GM23338 (cell line): ENCODE data around the gene C4orf36. TPM values are rescaled to one million over a fixed set of nuclear protein-coding genes. Genes with fewer than 3 reads are reported as not detected.
A peak's percentile ranks its signal among the peaks of the same experiment; 100 is the strongest.

Experiments used
- ATAC-seq: fragments of 200-7000 bp; cut with Tn5 transposase; 3 replicates; pipeline ENCODE4 v1.9.1; 2020
- DNase-seq: peaks from one replicate; pipeline ENCODE4 v3.0.0-alpha.2; 2015; ENCODE audit warnings: low spot score
- H2AFZ ChIP-seq: fragments of 200-600 bp; sonication (generic); 2 replicates; pipeline ENCODE4 v1.8.0; 2016; ENCODE audit warnings: antibody characterized with exemption, mild to moderate bottlenecking, moderate library complexity
- H3F3A ChIP-seq: fragments of 200-600 bp; sonication (generic); replicated peaks from 2 replicates; pipeline ENCODE4 v1.8.0; 2017; ENCODE audit warnings: antibody characterized with exemption, mixed run types, low read depth
- H3K27ac ChIP-seq: fragments of 200-600 bp; sonication (generic); 2 replicates; pipeline ENCODE4 v1.6.1; 2016; ENCODE audit warnings: low read depth
- H3K27me3 ChIP-seq: fragments of 200-600 bp; sonication (generic); 2 replicates; pipeline ENCODE4 v1.8.0; 2016; ENCODE audit warnings: mild to moderate bottlenecking, mixed run types, moderate library complexity; ENCODE audit not compliant: insufficient read depth
- H3K36me3 ChIP-seq: fragments of 200-600 bp; sonication (generic); 2 replicates; pipeline ENCODE4 v1.8.0; 2016; ENCODE audit warnings: mild to moderate bottlenecking; ENCODE audit not compliant: insufficient read depth
- H3K4me1 ChIP-seq: fragments of 200-600 bp; sonication (generic); 2 replicates; pipeline ENCODE4 v1.8.0; 2016; ENCODE audit warnings: mild to moderate bottlenecking, moderate library complexity; ENCODE audit not compliant: insufficient read depth
- H3K4me2 ChIP-seq: fragments of 200-600 bp; sonication (generic); 2 replicates; pipeline ENCODE4 v1.7.1; 2017; ENCODE audit warnings: mixed run types
- H3K4me3 ChIP-seq: fragments of 200-600 bp; sonication (generic); 2 replicates; pipeline ENCODE4 v1.6.1; 2016; ENCODE audit warnings: mixed run types
- H3K79me2 ChIP-seq: fragments of 200-600 bp; sonication (generic); replicated peaks from 2 replicates; pipeline ENCODE4 v1.8.0; 2017; ENCODE audit warnings: mild to moderate bottlenecking; ENCODE audit not compliant: insufficient read depth
- H3K9me2 ChIP-seq: fragments of 200-600 bp; sonication (generic); 2 replicates; pipeline ENCODE4 v1.8.0; 2017; ENCODE audit not compliant: insufficient read depth
- H4K20me1 ChIP-seq: fragments of 200-600 bp; sonication (generic); replicated peaks from 2 replicates; pipeline ENCODE4 v1.8.0; 2017; ENCODE audit warnings: mild to moderate bottlenecking; ENCODE audit not compliant: insufficient read depth
- H3K27ac Mint-ChIP-seq: 2 replicates; pipeline ENCODE4 v1.8.0; 2020; ENCODE audit warnings: inconsistent platforms, mild to moderate bottlenecking, moderate library complexity, mixed read lengths
- H3K27me3 Mint-ChIP-seq: 3 replicates; pipeline ENCODE4 v1.8.0; 2022; ENCODE audit warnings: low read depth, mild to moderate bottlenecking, moderate library complexity, mixed read lengths, inconsistent platforms; ENCODE audit not compliant: insufficient read depth, poor library complexity
- H3K36me3 Mint-ChIP-seq: 3 replicates; pipeline ENCODE4 v1.8.0; 2021; ENCODE audit warnings: low read depth, mild to moderate bottlenecking, inconsistent platforms, moderate library complexity, mixed read lengths
- H3K4me1 Mint-ChIP-seq: 3 replicates; pipeline ENCODE4 v1.8.0; 2020; ENCODE audit warnings: mild to moderate bottlenecking, inconsistent platforms, mixed read lengths
- H3K4me3 Mint-ChIP-seq: 3 replicates; pipeline ENCODE4 v1.8.0; 2021; ENCODE audit warnings: moderate library complexity, mild to moderate bottlenecking, inconsistent platforms, mixed read lengths
- H3K9me3 Mint-ChIP-seq: 3 replicates; pipeline ENCODE4 v1.8.0; 2020; ENCODE audit warnings: moderate library complexity, mild to moderate bottlenecking, inconsistent platforms, mixed read lengths
- CREB1 ChIP-seq: fragments of 250-450 bp; sonication (Bioruptor Pico); IDR thresholded peaks from 2 replicates; pipeline ENCODE4 v1.5.0; 2020; ENCODE audit warnings: low read depth, mild to moderate bottlenecking, moderate library complexity
- CTCF ChIP-seq, 2 experiments: fragments of 200-600 bp in 1 of 2; sonication (generic) in 1 of 2; conservative IDR thresholded peaks; 2 replicates each; pipeline versions ENCODE4 v1.5.1 to v1.6.1; 2016 to 2017; ENCODE audit warnings: antibody characterized with exemption in 2 of 2, low read depth in 2 of 2, mild to moderate bottlenecking in 2 of 2, moderate library complexity in 1 of 2
- ETS1 ChIP-seq: IDR thresholded peaks from 2 replicates; pipeline ENCODE4 v1.6.1; 2016; ENCODE audit warnings: antibody characterized with exemption
- EZH2phosphoT487 ChIP-seq: fragments of 200-600 bp; sonication (generic); IDR thresholded peaks from one replicate; pipeline ENCODE4 v1.8.1; 2018; ENCODE audit warnings: antibody characterized with exemption; ENCODE audit not compliant: unreplicated experiment
- NANOG ChIP-seq: IDR thresholded peaks from 2 replicates; pipeline ENCODE4 v1.6.1; 2016; ENCODE audit warnings: antibody characterized with exemption, borderline replicate concordance
- POLR2AphosphoS5 ChIP-seq: IDR thresholded peaks from 2 replicates; pipeline ENCODE4 v1.6.1; 2016; ENCODE audit warnings: antibody characterized with exemption, low read depth
- REST ChIP-seq: IDR thresholded peaks from one replicate; pipeline ENCODE4 v1.6.1; 2018; ENCODE audit warnings: antibody characterized with exemption; ENCODE audit not compliant: unreplicated experiment
- ZNF114 ChIP-seq: fragments of 250-450 bp; sonication (Bioruptor Pico); IDR thresholded peaks from 2 replicates; pipeline ENCODE4 v1.5.0; 2020; ENCODE audit warnings: mild to moderate bottlenecking, moderate library complexity
- ZNF462 ChIP-seq: fragments of 250-450 bp; sonication (Bioruptor Pico); IDR thresholded peaks from 2 replicates; pipeline ENCODE4 v1.5.0; 2020; ENCODE audit warnings: mild to moderate bottlenecking, moderate library complexity
- polyA plus RNA-seq: library from polyadenylated mRNA; unstranded; fragments of >200 nt; fragmentation: Nextera tagmentation; extraction: Ambion mirVana; gene quantifications from 2 replicates; pipeline ENCODE4 v1.2.1, GENCODE V29; 2016
- total RNA-seq: library from RNA; depleted of rRNA; stranded (reverse); fragments of >200 nt; shearing (Covaris generic); gene quantifications from 2 replicates; pipeline ENCODE4 v1.2.3, GENCODE V29; 2014

The C4orf36 gene
- total and polyA plus RNA-seq, 2 experiments from 2014 or later: 1.1 to 1.6 TPM

GRCh38 chr4:86935853-86936733 is 43.9 kb upstream of the C4orf36 start (continued):
- TF ChIP-seq ZNF462 (CRISPR knock-in tag): no peak

GRCh38 chr4:86935566-86935852 is 43.3 kb upstream of the C4orf36 start:
- Mint-ChIP-seq H3K27ac (peak overlapping the region; percentile 96), H3K36me3 (peaks cover 7% of the 10 kb centered on the region), H3K9me3 (no peaks in the 10 kb centered on the region; the same call in 2 of the 3 replicates), H3K4me3 (peak overlapping the region; percentile 87), H3K4me1 (peaks cover 39% of the 10 kb centered on the region), H3K27me3 (peaks cover 11% of the 10 kb centered on the region)
- H4K20me1 ChIP-seq: peaks cover 10% of the 10 kb centered on the region; the same call in 1 of the 2 replicates
- H3F3A ChIP-seq: peaks cover 9% of the 10 kb centered on the region
- peak overlapping the region; percentile 86 for H3K4me2 ChIP-seq
- H2AFZ ChIP-seq: 0 out of 2 replicates have a peak overlapping the region, but pooled peaks have one; percentile 25
- H3K27me3 ChIP-seq: no peaks in the 10 kb centered on the region
- H3K4me3 ChIP-seq: peak overlapping the region; percentile 71
- no peaks in the 10 kb centered on the region for H3K9me2 ChIP-seq
- H3K36me3 ChIP-seq: no peaks in the 10 kb centered on the region
- H3K27ac ChIP-seq: peak overlapping the region; percentile 93
- H3K79me2 ChIP-seq: peaks cover 44% of the 10 kb centered on the region
- H3K4me1 ChIP-seq: peaks cover 39% of the 10 kb centered on the region
- peak; percentile 28 for ATAC-seq
- DNase-seq: peak; percentile 63
- TF ChIP-seq CREB1 (CRISPR knock-in tag) (no peak), ETS1 (no peak), CTCF (conservative IDR thresholded peaks at IDR 0.05; ENCODE audit: low read depth in 2 of 2) (no peak), POLR2AphosphoS5 (no peak), REST (no peak), NANOG (no peak), EZH2phosphoT487 (no peak), ZNF114 (CRISPR knock-in tag) (no peak)
